Measurements from ENCODE around the gene AHNAK.

DNA sequence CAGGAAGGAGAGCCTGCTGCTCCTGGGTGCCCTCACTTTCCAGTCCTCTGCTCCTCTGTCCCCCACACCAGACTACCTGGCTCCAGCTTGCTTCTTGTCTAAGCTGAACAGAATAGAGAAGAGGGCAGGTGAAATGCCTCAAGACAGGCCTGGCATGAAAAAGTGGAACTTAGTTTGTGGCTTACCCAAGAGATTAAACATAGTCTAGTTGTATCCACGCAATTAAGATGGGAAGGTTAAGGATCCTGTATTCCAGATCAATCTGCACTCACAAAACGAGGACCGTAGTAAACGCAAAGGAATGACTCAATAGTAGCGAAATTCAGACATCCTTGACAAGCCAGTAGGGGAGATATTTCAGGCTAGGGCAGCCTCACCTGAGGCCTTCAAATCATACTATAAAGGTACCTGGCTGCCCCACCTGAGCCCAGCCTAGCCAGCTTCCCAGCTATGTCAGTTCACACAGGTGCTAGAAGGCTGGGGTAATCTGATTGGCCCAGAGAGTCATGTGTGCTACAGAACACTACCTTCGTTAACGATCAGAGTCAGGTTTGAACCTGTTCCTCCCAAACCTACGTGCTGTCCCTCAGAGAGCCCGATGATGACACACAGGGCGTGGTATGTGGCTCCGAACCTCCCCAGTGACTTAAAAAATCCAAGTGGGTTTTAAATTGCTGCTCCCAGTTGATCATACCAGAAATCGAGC, 46.5 kb downstream of the AHNAK start:
- TF ChIP-seq EZH2 (IDR thresholded peaks at IDR 0.05; ENCODE audit: insufficient read depth, poor library complexity, severe bottlenecking) (no peak), EZH2phosphoT487 (IDR thresholded peaks at IDR 0.05; ENCODE audit: insufficient read depth, low read depth) (no peak)
